ENCODE data around the gene POP7.
A peak's percentile ranks its signal among the peaks of the same experiment; 100 is the strongest.

DNA sequence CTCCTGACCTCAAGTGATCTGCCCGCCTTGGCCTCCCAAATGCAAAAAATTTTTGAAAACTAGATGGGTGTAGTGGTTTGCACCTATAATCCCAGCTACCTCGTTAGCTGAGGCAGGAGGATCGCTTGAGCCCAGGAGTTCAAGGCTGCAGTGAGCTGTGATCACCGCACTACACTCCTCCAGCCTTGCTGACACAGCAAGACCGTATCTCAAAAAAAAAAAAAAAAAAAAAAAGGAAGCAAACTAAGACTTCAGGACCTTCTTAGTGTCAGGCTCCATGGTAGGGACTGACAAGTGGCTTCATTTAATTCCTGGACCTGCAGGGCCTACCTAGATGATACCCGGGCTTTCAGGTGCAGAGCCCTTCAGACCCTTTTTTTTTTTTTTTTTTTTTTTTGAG is 2.5 kb downstream of the POP7 start:
- TF ChIP-seq ZNF384 (IDR thresholded peaks at IDR 0.05) (0 out of 2 replicates have a peak, but pooled peaks have one; percentile 38), SP1 (IDR thresholded peaks at IDR 0.05) (no peak), FOXM1 (IDR thresholded peaks at IDR 0.05; ENCODE audit: borderline replicate concordance) (no peak), SUZ12 (IDR thresholded peaks at IDR 0.05) (no peak), BHLHE40 (IDR thresholded peaks at IDR 0.05; ENCODE audit: borderline replicate concordance) (no peak), ARNT (IDR thresholded peaks at IDR 0.05) (no peak), ELF4 (IDR thresholded peaks at IDR 0.05) (no peak), L3MBTL2 (conservative IDR thresholded peaks at IDR 0.05) (no peak), FOXK2 (IDR thresholded peaks at IDR 0.05) (no peak), CTBP1 (IDR thresholded peaks at IDR 0.05; ENCODE audit: borderline replicate concordance) (no peak), NFRKB (IDR thresholded peaks at IDR 0.05) (no peak), FOXA1 (IDR thresholded peaks at IDR 0.05) (no peak)
- TF ChIP-seq, protein P1, sequence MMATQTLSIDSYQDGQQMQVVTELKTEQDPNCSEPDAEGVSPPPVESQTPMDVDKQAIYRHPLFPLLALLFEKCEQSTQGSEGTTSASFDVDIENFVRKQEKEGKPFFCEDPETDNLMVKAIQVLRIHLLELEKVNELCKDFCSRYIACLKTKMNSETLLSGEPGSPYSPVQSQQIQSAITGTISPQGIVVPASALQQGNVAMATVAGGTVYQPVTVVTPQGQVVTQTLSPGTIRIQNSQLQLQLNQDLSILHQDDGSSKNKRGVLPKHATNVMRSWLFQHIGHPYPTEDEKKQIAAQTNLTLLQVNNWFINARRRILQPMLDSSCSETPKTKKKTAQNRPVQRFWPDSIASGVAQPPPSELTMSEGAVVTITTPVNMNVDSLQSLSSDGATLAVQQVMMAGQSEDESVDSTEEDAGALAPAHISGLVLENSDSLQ (IDR thresholded peaks at IDR 0.05): no peak
